ENCODE measurements around the gene HCFC1R1.
A peak's percentile ranks its signal among the peaks of the same experiment; 100 is the strongest.

Gene HCFC1R1

GRCh38 chr16:3020247-3020603, 3.5 kb downstream of the HCFC1R1 start, which contains the start of gene TNFRSF12A:
Gene TNFRSF12A (plus strand): TSS chr16:3020368. CDS start chr16:3020398, 30 bp downstream.
- peak; percentile 69 for DNase-seq (ENCODE audit: low spot score)

DNA sequence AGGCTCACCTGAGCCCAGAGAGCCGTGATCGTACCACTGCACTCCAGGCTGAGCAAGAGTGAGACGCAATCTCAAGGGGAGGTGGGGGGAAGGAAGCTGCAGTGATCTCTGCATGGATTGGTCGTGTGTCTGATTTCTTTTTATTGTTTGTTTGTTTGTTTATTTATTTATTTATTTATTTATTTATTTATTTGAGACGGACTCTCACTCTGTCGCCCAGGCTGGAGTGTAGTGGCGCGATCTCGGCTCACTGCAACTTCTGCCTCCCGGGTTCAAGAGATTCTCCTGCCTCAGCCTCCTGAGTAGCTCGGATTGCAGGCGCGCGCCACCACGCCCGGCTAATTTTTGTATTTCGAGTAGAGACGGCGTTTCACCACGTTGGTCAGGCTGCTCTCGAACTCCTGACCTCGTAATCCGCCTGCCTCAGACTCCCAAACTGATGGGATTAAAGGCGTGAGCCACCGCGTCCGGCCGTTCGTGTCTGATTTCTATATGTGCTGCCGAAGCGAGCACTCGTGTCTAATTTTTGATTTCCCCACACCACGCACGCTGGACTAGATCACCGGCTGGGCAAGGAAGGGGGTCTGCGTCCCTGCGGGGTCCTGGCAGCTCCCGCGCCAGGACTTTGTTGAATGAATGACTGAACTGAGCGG, 4.0 kb downstream of the HCFC1R1 start:
- DNase-seq (ENCODE audit: low spot score): no peak

GRCh38 chr16:3017794-3018506, 5.8 kb downstream of the HCFC1R1 start, which contains the start of gene CLDN6:
Gene CLDN6 (minus strand): TSS chr16:3018183. CDS start chr16:3016021, 2,162 bp downstream.
- DNase-seq (ENCODE audit: low spot score): no peak

- no peak for DNase-seq (ENCODE audit: low spot score)
These were observed 6.4 kb downstream of the HCFC1R1 start for GRCh38 chr16:3017344-3017743.

GRCh38 chr16:3015865-3016521, 7.7 kb downstream of the HCFC1R1 start:
- DNase-seq (ENCODE audit: low spot score): no peak

DNA sequence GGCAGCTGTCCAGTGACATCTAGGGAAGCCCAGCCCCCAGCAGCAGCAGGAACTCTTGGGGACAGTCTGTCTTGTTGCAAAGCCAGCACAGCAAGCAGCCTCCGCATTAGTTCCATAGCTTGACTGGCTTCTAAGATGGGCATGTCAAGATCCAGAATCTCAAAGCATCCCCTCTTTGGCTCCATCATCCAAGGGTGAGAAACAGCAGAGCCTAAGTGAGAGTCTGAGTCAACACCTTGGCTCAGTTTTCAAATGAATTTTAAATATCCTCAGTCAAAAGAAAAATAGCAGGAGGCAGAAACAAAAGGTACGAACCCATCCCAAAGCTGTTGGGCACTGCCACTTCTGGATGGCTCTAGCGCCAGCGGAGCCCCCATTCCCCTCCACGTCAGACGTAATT, 8.8 kb downstream of the HCFC1R1 start:
- DNase-seq (ENCODE audit: low spot score): no peak

GRCh38 chr16:3013998-3014690, 9.6 kb downstream of the HCFC1R1 start:
- no peak for DNase-seq (ENCODE audit: low spot score)

GRCh38 chr16:3013491-3013951, 10.2 kb downstream of the HCFC1R1 start:
- no peak for DNase-seq (ENCODE audit: low spot score)

- DNase-seq (ENCODE audit: low spot score): no peak
These were observed 10.8 kb downstream of the HCFC1R1 start, which contains the start of gene CLDN9 for GRCh38 chr16:3012828-3013420. Gene CLDN9 (plus strand): TSS chr16:3012923. CDS start chr16:3013363, 440 bp downstream.

GRCh38 chr16:3012246-3012645, 11.5 kb downstream of the HCFC1R1 start:
- DNase-seq (ENCODE audit: low spot score): no peak

- DNase-seq (ENCODE audit: low spot score): no peak
These were observed 13.2 kb downstream of the HCFC1R1 start for GRCh38 chr16:3010510-3010909.

DNA sequence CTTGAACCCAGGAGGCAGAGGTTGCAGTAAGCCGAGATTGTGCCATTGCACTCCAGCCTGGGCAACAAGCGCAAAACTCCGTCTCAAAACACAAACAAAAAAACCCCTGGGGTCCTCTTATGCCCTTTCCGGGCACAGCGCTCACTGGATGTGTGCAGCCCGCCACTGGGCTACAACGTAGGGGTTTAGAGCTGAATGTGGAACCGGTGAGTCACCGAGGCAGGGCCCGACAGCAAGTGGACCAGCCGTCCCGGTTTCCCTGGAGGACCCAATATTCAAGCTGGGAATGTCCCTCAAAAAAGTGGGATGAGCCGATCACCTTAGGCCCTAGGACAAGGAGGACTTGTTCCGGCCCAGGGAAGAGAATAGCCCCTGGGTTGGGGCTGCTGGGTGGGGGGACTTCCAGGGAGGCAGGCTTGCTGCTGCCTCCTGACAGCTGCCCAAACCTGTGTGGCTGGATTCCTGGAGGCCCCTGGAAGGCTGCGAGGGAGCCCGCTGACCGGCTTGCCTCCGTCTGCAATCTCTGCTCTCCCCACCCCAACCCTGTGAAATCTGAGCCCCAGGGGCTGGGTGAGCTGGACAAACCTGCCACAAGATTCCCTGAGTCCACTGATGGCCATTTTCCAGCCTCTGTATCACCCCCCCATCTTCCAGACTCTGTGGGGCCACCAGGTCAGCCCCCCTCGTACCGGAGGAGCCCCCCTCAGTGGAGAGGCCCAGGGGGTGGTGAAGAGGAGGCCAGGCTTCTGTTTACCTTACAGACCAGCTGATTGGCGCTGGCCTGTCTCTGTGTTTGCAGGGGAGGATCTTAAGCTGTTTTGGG, 14.0 kb downstream of the HCFC1R1 start:
- no peak for DNase-seq (ENCODE audit: low spot score)

DNA sequence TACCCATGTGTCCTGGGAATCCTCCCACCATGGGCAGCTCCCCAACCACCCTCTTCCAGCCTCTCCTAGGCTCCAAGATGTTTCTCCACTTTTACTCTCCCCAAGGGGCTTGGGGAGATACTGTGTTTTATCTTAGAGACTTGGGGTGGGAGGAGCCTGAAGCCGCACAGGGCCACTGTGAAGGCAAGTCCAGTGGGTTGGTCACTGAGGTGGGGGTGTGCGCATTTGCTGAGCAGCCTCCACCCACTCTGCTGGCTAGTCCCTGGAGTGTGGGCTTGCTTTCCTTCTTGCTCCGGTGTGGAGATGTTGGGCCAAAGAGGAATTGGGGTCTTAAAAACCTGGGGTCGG, 15.1 kb downstream of the HCFC1R1 start:
- no peak for DNase-seq (ENCODE audit: low spot score)

- DNase-seq (ENCODE audit: low spot score): peak; percentile 57
These were observed 15.6 kb downstream of the HCFC1R1 start for GRCh38 chr16:3007957-3008689.

GRCh38 chr16:3007059-3007956, 16.4 kb downstream of the HCFC1R1 start:
- no peak for DNase-seq (ENCODE audit: low spot score)

GRCh38 chr16:3004781-3005284, 18.9 kb downstream of the HCFC1R1 start:
- DNase-seq (ENCODE audit: low spot score): no peak

GRCh38 chr16:3004319-3004718, 19.4 kb downstream of the HCFC1R1 start:
- no peak for DNase-seq (ENCODE audit: low spot score)

DNA sequence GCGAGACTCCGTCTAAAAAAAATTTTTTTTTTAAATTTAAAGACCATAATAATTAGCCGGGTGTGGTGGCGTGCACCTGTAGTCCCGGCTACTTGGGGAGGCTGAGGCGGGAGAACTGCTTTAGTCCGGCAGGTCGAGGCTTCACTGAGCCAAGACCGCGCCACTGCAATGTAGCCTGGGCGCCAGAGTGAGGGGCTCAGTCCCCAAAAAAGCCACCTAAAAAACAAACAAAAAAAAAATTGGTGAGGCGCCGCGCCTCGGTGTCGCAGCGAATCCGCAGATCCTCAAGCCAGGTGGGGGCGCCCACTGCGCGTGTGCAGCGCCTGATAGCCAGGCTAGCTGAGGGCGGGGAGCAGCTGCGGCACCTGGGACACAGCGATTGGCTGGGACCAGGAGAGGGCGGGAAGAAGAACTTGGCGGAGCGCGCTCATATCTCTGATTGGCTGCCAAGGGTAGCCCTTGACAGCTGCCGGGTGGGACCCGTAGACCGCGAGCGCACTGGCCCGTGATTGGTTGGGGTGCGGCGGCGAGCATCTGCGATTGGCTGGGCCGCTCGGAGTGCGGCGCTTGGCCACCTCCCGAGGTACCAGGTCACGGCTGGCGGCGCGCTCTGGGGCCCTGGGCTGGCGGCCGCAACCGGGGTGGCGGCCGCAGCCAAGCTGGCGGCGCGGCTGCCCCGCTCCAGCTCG, 20.0 kb downstream of the HCFC1R1 start:
- peak; percentile 100 for DNase-seq (ENCODE audit: low spot score)

Measured in Ammon's horn (tissue), 1 donor.